Prostate gland (tissue), 2 donors: ENCODE results near the gene BBIP1.

Experiments used
- CTCF ChIP-seq, 4 experiments: fragments of 200-600 bp in 2 of 4; fragments of 450-650 bp in 2 of 4; sonication (generic) in 2 of 4; IDR thresholded peaks; 1 replicate in 3 of 4; 2 replicates in 1 of 4; pipeline ENCODE4 v1.5.1; 2016 to 2019; ENCODE audit warnings: antibody characterized with exemption in 4 of 4, mild to moderate bottlenecking in 2 of 4, moderate library complexity in 2 of 4
- POLR2A ChIP-seq: fragments of 450-650 bp; IDR thresholded peaks from one replicate; pipeline ENCODE4 v1.6.1; 2016; ENCODE audit warnings: antibody characterized with exemption, mild to moderate bottlenecking
- POLR2AphosphoS5 ChIP-seq: sonication (generic); formaldehyde crosslinking; IDR thresholded peaks from one replicate; pipeline ENCODE4 v1.6.1; 2017; ENCODE audit warnings: antibody characterized with exemption

GRCh38 chr10:110865186-110865808 is 53.7 kb downstream of the BBIP1 start:
- TF ChIP-seq CTCF (IDR thresholded peaks at IDR 0.05) (no peak), POLR2A (no peak), POLR2AphosphoS5 (peak; percentile 69)
